Measurements from ENCODE around the gene ANO4.
"Not testable (repeated sequence)": the region's sequence is repeated elsewhere in the genome, so short reads cannot be mapped to it uniquely, and the experiment has no call there.

The ANO4 gene

GRCh38 chr12:101045486-101046464, 251.2 kb downstream of the ANO4 start:
- no peak overlapping the region for H3K4me2 ChIP-seq
- no peaks in the 10 kb centered on the region for H4K20me1 ChIP-seq
- no peak overlapping the region for H3K4me3 ChIP-seq
- no peaks in the 10 kb centered on the region for H3K36me3 ChIP-seq
- H3K9me3 ChIP-seq = no peaks in the 10 kb centered on the region
- no peaks in the 10 kb centered on the region for H3K4me1 ChIP-seq
- no peaks in the 10 kb centered on the region for H3K27me3 ChIP-seq
- no peak overlapping the region for H3K27ac ChIP-seq
- TF ChIP-seq Cebpa-rat (IDR thresholded peaks at IDR 0.05) = no peak
- no peak overlapping the region for H3K9ac ChIP-seq

GRCh38 chr12:101047652-101048051, 253.1 kb downstream of the ANO4 start:
- H3K27me3 ChIP-seq = no peaks in the 10 kb centered on the region
- no peak overlapping the region for H3K4me3 ChIP-seq
- no peaks in the 10 kb centered on the region for H3K4me1 ChIP-seq

DNA sequence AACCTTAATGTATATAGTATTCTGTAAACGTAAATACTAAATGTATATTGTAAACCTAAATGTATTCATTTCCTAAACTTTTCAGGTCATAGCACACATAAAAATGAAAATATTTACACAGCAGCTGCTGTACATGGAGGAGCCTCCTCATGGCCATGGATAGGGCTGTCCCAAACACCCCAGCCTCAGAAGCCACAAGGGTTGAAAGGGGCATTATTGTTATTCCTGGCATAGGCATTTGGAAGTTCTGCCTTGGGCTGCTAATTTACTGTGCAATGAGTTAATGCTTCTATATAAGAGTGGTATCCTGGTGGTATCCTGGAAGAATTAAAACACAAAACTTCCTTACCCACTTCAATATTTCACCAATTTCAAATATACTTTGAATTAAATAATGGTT, 256.1 kb downstream of the ANO4 start:
- Histone ChIP-seq H3K4me3 (no peak overlapping the region), H3K9ac (no peak overlapping the region), H3K4me1 (no peaks in the 10 kb centered on the region), H3K9me3 (no peaks in the 10 kb centered on the region), H4K20me1 (no peaks in the 10 kb centered on the region), H3K4me2 (no peak overlapping the region), H3K27ac (no peak overlapping the region), H3K36me3 (no peaks in the 10 kb centered on the region), H3K27me3 (no peaks in the 10 kb centered on the region)
- no peak for TF ChIP-seq Cebpa-rat (IDR thresholded peaks at IDR 0.05)

More at GRCh38 chr12:101047652-101048051, 253.1 kb downstream of the ANO4 start:
- Histone ChIP-seq H4K20me1 (no peaks in the 10 kb centered on the region), H3K36me3 (no peaks in the 10 kb centered on the region), H3K9ac (no peak overlapping the region), H3K4me2 (no peak overlapping the region), H3K27ac (no peak overlapping the region), H3K9me3 (no peaks in the 10 kb centered on the region)
- TF ChIP-seq Cebpa-rat (IDR thresholded peaks at IDR 0.05) = no peak

GRCh38 chr12:101051151-101051550, 256.6 kb downstream of the ANO4 start:
- Histone ChIP-seq H3K9me3 (no peaks in the 10 kb centered on the region), H3K27me3 (no peaks in the 10 kb centered on the region), H4K20me1 (no peaks in the 10 kb centered on the region), H3K4me3 (no peak overlapping the region), H3K27ac (no peak overlapping the region), H3K9ac (no peak overlapping the region), H3K4me1 (no peaks in the 10 kb centered on the region), H3K4me2 (no peak overlapping the region), H3K36me3 (no peaks in the 10 kb centered on the region)
- no peak for TF ChIP-seq Cebpa-rat (IDR thresholded peaks at IDR 0.05)

- Histone ChIP-seq H3K4me2 (no peak overlapping the region), H3K27ac (no peak overlapping the region), H3K9me3 (no peaks in the 10 kb centered on the region), H3K4me3 (no peak overlapping the region), H3K9ac (no peak overlapping the region), H3K4me1 (no peaks in the 10 kb centered on the region), H4K20me1 (no peaks in the 10 kb centered on the region), H3K27me3 (no peaks in the 10 kb centered on the region), H3K36me3 (no peaks in the 10 kb centered on the region)
- no peak for TF ChIP-seq Cebpa-rat (IDR thresholded peaks at IDR 0.05)
Measured at GRCh38 chr12:101051901-101052550, 257.4 kb downstream of the ANO4 start.

DNA sequence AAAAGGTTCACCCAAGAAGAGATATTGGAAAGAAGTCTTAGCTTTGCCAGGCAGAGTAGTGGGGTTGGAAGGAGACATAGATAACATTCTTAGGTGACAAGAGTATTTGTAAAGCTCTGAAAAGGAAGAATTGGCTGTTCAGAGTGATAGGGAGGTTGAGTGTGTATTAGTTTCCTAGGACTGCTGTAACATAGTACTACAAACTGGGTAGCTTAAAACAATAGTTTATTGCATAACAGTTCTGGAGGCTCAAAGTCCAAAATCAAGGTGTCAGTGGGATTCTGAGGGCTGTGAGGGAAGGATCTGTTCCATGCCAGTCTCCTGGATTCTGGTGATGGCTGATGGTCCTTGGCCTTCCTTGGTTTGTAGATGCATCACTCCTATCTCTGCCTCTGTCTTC, 258.6 kb downstream of the ANO4 start:
- no peak overlapping the region for H3K9ac ChIP-seq
- no peak overlapping the region for H3K4me3 ChIP-seq
- H3K4me1 ChIP-seq = no peaks in the 10 kb centered on the region
- H3K27ac ChIP-seq = no peak overlapping the region
- H3K36me3 ChIP-seq = no peaks in the 10 kb centered on the region
- H4K20me1 ChIP-seq = no peaks in the 10 kb centered on the region
- H3K4me2 ChIP-seq = no peak overlapping the region
- no peak for TF ChIP-seq Cebpa-rat (IDR thresholded peaks at IDR 0.05)
- no peaks in the 10 kb centered on the region for H3K9me3 ChIP-seq
- no peaks in the 10 kb centered on the region for H3K27me3 ChIP-seq

GRCh38 chr12:101055940-101056339, 261.4 kb downstream of the ANO4 start:
- no peak overlapping the region for H3K4me3 ChIP-seq
- no peak overlapping the region for H3K27ac ChIP-seq
- H3K4me2 ChIP-seq = no peak overlapping the region
- H4K20me1 ChIP-seq = no peaks in the 10 kb centered on the region
- H3K9ac ChIP-seq = no peak overlapping the region
- H3K9me3 ChIP-seq = no peaks in the 10 kb centered on the region
- no peaks in the 10 kb centered on the region for H3K27me3 ChIP-seq
- H3K36me3 ChIP-seq = no peaks in the 10 kb centered on the region
- no peak for TF ChIP-seq Cebpa-rat (IDR thresholded peaks at IDR 0.05)
- no peaks in the 10 kb centered on the region for H3K4me1 ChIP-seq

DNA sequence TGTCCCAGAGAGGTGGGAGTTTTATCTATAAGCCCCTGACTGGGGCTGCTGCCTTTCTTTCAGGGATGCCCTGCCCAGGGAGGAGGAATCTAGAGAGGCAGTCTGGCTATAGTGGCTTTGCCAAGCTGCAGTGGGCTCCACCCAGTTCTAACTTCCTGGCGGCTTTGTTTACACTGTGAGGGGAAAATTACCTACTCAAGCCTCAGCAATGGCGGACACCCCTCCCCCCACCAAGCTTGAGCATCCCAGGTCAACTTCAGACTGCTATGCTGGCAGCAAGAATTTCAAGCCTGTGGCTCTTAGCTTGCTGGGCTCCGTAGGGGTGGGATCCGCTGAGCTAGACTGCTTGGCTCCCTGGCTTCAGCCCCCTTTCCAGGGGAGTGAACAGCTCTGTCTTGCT, 267.9 kb downstream of the ANO4 start:
- H3K27ac ChIP-seq, H3K4me3 ChIP-seq: not testable (repeated sequence)

GRCh38 chr12:101064721-101065120, 270.1 kb downstream of the ANO4 start:
- Histone ChIP-seq H3K27me3 (no peaks in the 10 kb centered on the region), H3K9me3 (peaks cover 9% of the 10 kb centered on the region; the same call in 1 of the 2 replicates), H3K4me3 (no peak overlapping the region), H3K36me3 (no peaks in the 10 kb centered on the region), H4K20me1 (no peaks in the 10 kb centered on the region), H3K4me2 (no peak overlapping the region), H3K9ac (no peak overlapping the region), H3K4me1 (no peaks in the 10 kb centered on the region), H3K27ac (no peak overlapping the region)
- TF ChIP-seq Cebpa-rat (IDR thresholded peaks at IDR 0.05) = no peak

More for the DNA sequence above, 267.9 kb downstream of the ANO4 start:
- not testable (repeated sequence) for H3K4me2 ChIP-seq, H3K27me3 ChIP-seq, H4K20me1 ChIP-seq, H3K9ac ChIP-seq, H3K9me3 ChIP-seq, H3K4me1 ChIP-seq, H3K36me3 ChIP-seq

- Histone ChIP-seq H3K4me2 (no peak overlapping the region), H3K36me3 (no peaks in the 10 kb centered on the region), H3K27ac (no peak overlapping the region), H4K20me1 (no peaks in the 10 kb centered on the region), H3K4me1 (no peaks in the 10 kb centered on the region), H3K27me3 (no peaks in the 10 kb centered on the region), H3K4me3 (no peak overlapping the region), H3K9me3 (peaks cover 9% of the 10 kb centered on the region; the same call in 1 of the 2 replicates), H3K9ac (no peak overlapping the region)
- no peak for TF ChIP-seq Cebpa-rat (IDR thresholded peaks at IDR 0.05)
Measured at GRCh38 chr12:101066489-101066888, 271.9 kb downstream of the ANO4 start.
